K562 (cell line): ENCODE results near the gene KRTAP10-9. TPM values are rescaled to one million over a fixed set of nuclear protein-coding genes. Genes with fewer than 3 reads are reported as not detected.

Source experiments
- ATAC-seq: fragments of 200-7000 bp; cut with Tn5 transposase; 3 replicates; pipeline ENCODE4 v1.9.1; 2020; ENCODE audit warnings: moderate library complexity
- BruUV-seq: library from RNA; stranded (reverse); fragments of 400-500 nt; replicated peaks from 2 replicates; lab custom pipeline; 2021; lab: Mats Ljungman, UMichigan
- CTCF ChIA-PET: fragments of 300-600 bp; formaldehyde crosslinking; extraction: SDS; loops from one replicate; lab custom pipeline; 2021; ENCODE audit warnings: low intra/inter-chr PET ratio; lab: Yijun Ruan, JAX
- POLR2A ChIA-PET: fragments of 300-600, 350-650 bp; sonication (Branson Sonifier 250); formaldehyde crosslinking; extraction: SDS; loops from one replicate; lab custom pipeline; 2021; ENCODE audit warnings: antibody characterized with exemption, inconsistent platforms; lab: Yijun Ruan, JAX
- DNase-seq, 4 experiments: peaks; one replicate each; pipeline versions ENCODE4 v3.0.0 to v3.0.0-alpha.2; 2011 to 2018; ENCODE audit warnings: low spot score in 3 of 4, mixed read lengths in 3 of 4; ENCODE audit errors: extremely low read depth in 1 of 4
- FAIRE-seq: peaks from 2 replicates; lab custom pipeline; 2011; peaks lifted over from hg19 to GRCh38; lab: Jason Lieb, UNC
- H2AFZ ChIP-seq: 2 replicates; pipeline ENCODE4 v1.6.0; 2011; ENCODE audit warnings: low read depth, low read length, control low read depth, inconsistent platforms
- H3K27ac ChIP-seq: fragments of 200-600 bp; 3 replicates; pipeline ENCODE4 v1.8.0; 2011; ENCODE audit warnings: low read depth, mild to moderate bottlenecking, control low read depth, inconsistent platforms, low read length, moderate library complexity, mixed read lengths; ENCODE audit errors: extremely low read depth
- H3K27me3 ChIP-seq, 2 experiments: fragments of 300-600 bp in 1 of 2; 2 replicates in 1 of 2; 3 replicates in 1 of 2; pipeline versions ENCODE4 v1.6.0 to v1.8.0; 2011; ENCODE audit warnings: inconsistent platforms in 2 of 2, low read length in 2 of 2, mild to moderate bottlenecking in 1 of 2, mixed read lengths in 1 of 2, moderate library complexity in 1 of 2; ENCODE audit not compliant: control insufficient read depth in 2 of 2, insufficient read depth in 2 of 2
- H3K36me3 ChIP-seq: fragments of 300-600 bp; 3 replicates; pipeline ENCODE4 v1.8.0; 2011; ENCODE audit warnings: mild to moderate bottlenecking, low read length, inconsistent platforms; ENCODE audit not compliant: control insufficient read depth, insufficient read depth
- H3K4me1 ChIP-seq, 2 experiments: fragments of 200-600 bp in 1 of 2; replicated peaks in 1 of 2; 2 replicates in 1 of 2; 3 replicates in 1 of 2; pipeline versions ENCODE4 v1.5.1 to v1.8.0; 2011; ENCODE audit warnings: inconsistent platforms in 2 of 2, low read length in 2 of 2, mild to moderate bottlenecking in 1 of 2, mixed read lengths in 1 of 2, moderate library complexity in 1 of 2; ENCODE audit not compliant: control insufficient read depth in 2 of 2, insufficient read depth in 2 of 2
- H3K4me2 ChIP-seq: 2 replicates; pipeline ENCODE4 v1.6.1; 2011; ENCODE audit warnings: low read length, control low read depth, inconsistent platforms, mixed read lengths; ENCODE audit not compliant: insufficient read depth
- H3K4me3 ChIP-seq: fragments of 200-600 bp; sonication (generic), shearing (Covaris generic); 2 replicates; pipeline ENCODE4 v1.5.1; 2016; ENCODE audit warnings: control low read depth, inconsistent platforms
- H3K79me2 ChIP-seq: fragments of 200-600 bp; 3 replicates; pipeline ENCODE4 v1.8.0; 2011; ENCODE audit warnings: low read length, inconsistent platforms; ENCODE audit not compliant: control insufficient read depth, insufficient read depth
- H3K9ac ChIP-seq, 2 experiments: 2 replicates each; pipeline versions ENCODE4 v1.6.0 to v1.6.1; 2011; ENCODE audit warnings: low read depth in 2 of 2, low read length in 2 of 2, control low read depth in 1 of 2, inconsistent platforms in 1 of 2, mild to moderate bottlenecking in 1 of 2, mixed read lengths in 1 of 2; ENCODE audit not compliant: insufficient read depth in 1 of 2
- H3K9me1 ChIP-seq: one replicate; pipeline ENCODE4 v1.6.0; 2011; ENCODE audit warnings: inconsistent platforms, mild to moderate bottlenecking, low read length, moderate library complexity; ENCODE audit not compliant: control insufficient read depth, insufficient read depth
- H3K9me3 ChIP-seq: replicated peaks from 2 replicates; pipeline ENCODE4 v1.5.1; 2011; ENCODE audit warnings: low read depth, low read length, inconsistent platforms; ENCODE audit not compliant: control insufficient read depth, insufficient read depth
- H4K20me1 ChIP-seq: replicated peaks from 2 replicates; pipeline ENCODE4 v1.6.1; 2011; ENCODE audit warnings: low read length, inconsistent platforms, mixed read lengths; ENCODE audit not compliant: control insufficient read depth, insufficient read depth
- CAMTA2 ChIP-seq: fragments of 250-450 bp; sonication (Bioruptor Pico); conservative IDR thresholded peaks from 2 replicates; pipeline ENCODE4 v1.5.1; 2022
- FOXJ2 ChIP-seq: fragments of 200-800 bp; sonication (Bioruptor generic); IDR thresholded peaks from 2 replicates; pipeline ENCODE4 v1.6.1; 2016; ENCODE audit warnings: missing genetic modification characterization, missing compliant biosample characterization
- NFRKB ChIP-seq: fragments of 450-650 bp; IDR thresholded peaks from 2 replicates; pipeline ENCODE4 v1.6.1; 2016; ENCODE audit warnings: low read depth
- OTX1 ChIP-seq: fragments of 450-650 bp; formaldehyde crosslinking; IDR thresholded peaks from 2 replicates; pipeline ENCODE4 v1.4.0; 2022; ENCODE audit warnings: mild to moderate bottlenecking
- SMARCB1 ChIP-seq: IDR thresholded peaks from 2 replicates; pipeline ENCODE4 v1.6.1; 2011; ENCODE audit warnings: improper control_type of control experiment, low read depth; ENCODE audit not compliant: insufficient read length
- TBL1XR1 ChIP-seq, 2 experiments: IDR thresholded peaks; 2 replicates each; pipeline ENCODE4 v1.6.1; 2012; ENCODE audit warnings: improper control_type of control experiment in 2 of 2, low read length in 2 of 2, mild to moderate bottlenecking in 1 of 2
- VEZF1 ChIP-seq: fragments of 200-800 bp; sonication (Bioruptor generic); IDR thresholded peaks from 2 replicates; pipeline ENCODE4 v1.6.1; 2017; ENCODE audit warnings: missing genetic modification characterization, missing compliant biosample characterization
- ZBTB9 ChIP-seq: fragments of 450-650 bp; formaldehyde crosslinking; IDR thresholded peaks from 2 replicates; pipeline ENCODE4 v1.4.0; 2020; ENCODE audit warnings: mild to moderate bottlenecking, moderate library complexity
- ZNF165 ChIP-seq: fragments of 250-450 bp; sonication (Bioruptor Pico); IDR thresholded peaks from 2 replicates; pipeline ENCODE4 v1.4.0; 2020; ENCODE audit warnings: borderline replicate concordance
- ZNF507 ChIP-seq: conservative IDR thresholded peaks from 2 replicates; pipeline ENCODE4 v1.6.1; 2017; ENCODE audit warnings: missing genetic modification characterization, missing compliant biosample characterization
- ZNF561 ChIP-seq: fragments of 450-650 bp; formaldehyde crosslinking; conservative IDR thresholded peaks from 2 replicates; pipeline ENCODE4 v1.4.0; 2020; ENCODE audit warnings: mild to moderate bottlenecking, moderate library complexity
- ZNF778 ChIP-seq: fragments of 450-650 bp; formaldehyde crosslinking; IDR thresholded peaks from 2 replicates; pipeline ENCODE4 v1.4.0; 2020; ENCODE audit warnings: mild to moderate bottlenecking, moderate library complexity
- WGBS: fragments of 100-300 bp; shearing (Covaris generic); methylation state at CpG from one replicate; pipeline ENCODE4 v1.1.6; 2016; ENCODE audit warnings: low coverage, mixed read lengths; ENCODE audit not compliant: insufficient coverage; ENCODE audit errors: missing lambda C conversion rate; 5-methylcytosine and 5-hydroxymethylcytosine counted together
- in situ Hi-C: fragments of 300-500 bp; cut with MboI; formaldehyde crosslinking; loops from 4 replicates; pipeline ENCODE4 v1.15.0; 2018; ENCODE audit warnings: inconsistent platforms, mixed read lengths
- intact Hi-C: fragments of 100-400 bp; cut with micrococcal nuclease; formaldehyde crosslinking; loops from 2 replicates; pipeline ENCODE4 v1.14.2; 2022
- polyA plus RNA-seq, 8 experiments: library from polyadenylated mRNA; depleted of rRNA in 4 of 8; stranded (reverse) in 5 of 8; unstranded in 3 of 8; fragments of >200 nt; fragmentation: Nextera tagmentation in 2 of 8; fragmentation: Illumina TruSeq in 1 of 8; extraction: Ambion mirVana in 2 of 8; extraction: Trizol in 1 of 8; gene quantifications; 2 replicates each; pipeline versions ENCODE4 v1.2.1 to v1.2.3, GENCODE V29; 2011 to 2014; ENCODE audit warnings: inconsistent platforms in 1 of 8, missing spikeins in 1 of 8
- total RNA-seq, 7 experiments: library from RNA; depleted of rRNA in 6 of 7; stranded (reverse); fragments of >200 nt in 6 of 7; fragmentation: Illumina TruSeq in 2 of 7; extraction: Trizol in 2 of 7; gene quantifications; 2 replicates each; pipeline versions ENCODE4 v1.2.1 to v1.2.3, GENCODE V29; 2011 to 2021; ENCODE audit warnings: low replicate concordance in 1 of 7

Gene KRTAP10-9
- total and polyA plus RNA-seq, 9 of the 15 experiments (the other 6 are each of a cell fraction or from before 2014, with no cell fraction given): not detected

DNA sequence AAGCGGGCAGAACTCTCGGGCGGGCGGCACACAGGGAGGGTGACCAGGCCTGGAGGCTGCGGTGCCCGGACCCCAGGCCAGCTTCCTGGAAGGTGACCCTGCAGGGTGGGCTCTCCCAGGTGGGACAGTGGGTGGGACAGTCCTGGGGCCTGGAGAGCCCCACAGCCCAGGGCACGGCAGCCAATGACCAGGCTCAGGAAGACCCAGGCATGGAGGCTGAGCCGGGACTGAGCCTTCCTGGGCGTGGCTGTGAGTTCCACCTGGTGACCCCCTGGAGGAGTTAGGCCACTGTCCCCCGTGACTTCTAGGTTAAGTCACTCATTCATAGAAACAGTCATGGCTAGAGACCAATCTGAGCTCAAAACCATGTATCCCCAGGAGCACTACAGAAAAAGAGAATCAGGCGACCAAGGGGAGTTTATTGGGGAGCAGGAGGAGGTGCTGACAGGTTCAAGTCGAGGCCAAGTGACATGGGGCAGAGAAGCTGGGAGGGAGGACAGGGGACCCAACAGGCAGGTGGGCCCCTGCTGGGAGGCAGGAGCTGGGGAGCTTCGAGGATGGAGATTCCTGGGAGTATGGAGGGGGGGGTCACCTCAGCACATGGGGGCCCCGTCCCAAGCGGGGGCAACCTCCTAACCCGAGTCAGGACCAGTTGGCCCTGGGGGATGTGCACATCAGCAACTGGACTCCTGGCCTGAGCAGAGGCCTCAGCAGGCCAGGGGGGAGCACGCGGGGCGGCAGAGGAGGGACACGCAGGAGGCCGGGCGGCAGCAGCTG, 47.6 kb upstream of the KRTAP10-9 start:
- H3K36me3 ChIP-seq: no peaks in the 10 kb centered on the region
- BruUV-seq: no TSS peak
- CTCF ChIA-PET: no interaction called here
- H3K9ac ChIP-seq: no peak overlapping the region
- in situ Hi-C loops (no loop called here), intact Hi-C loops (no loop called here)
- peaks cover 0 to 4% of the 10 kb centered on the region in 2 experiments; a peak in 2 of 5 replicates for H3K4me1 ChIP-seq
- H3K4me3 ChIP-seq: no peak overlapping the region
- POLR2A ChIA-PET: interaction anchor here (0.7 kb wide), 1 partner anchor 74 kb away, joined by 4 read pairs; no protein-coding TSS in a partner anchor
- DNase-seq (no peak), FAIRE-seq (no peak), ATAC-seq (no peak)
- no peaks in the 10 kb centered on the region for H4K20me1 ChIP-seq
- H3K79me2 ChIP-seq: no peaks in the 10 kb centered on the region
- 2% methylated on average over 20 of the region's 22 CpGs for WGBS
- no peak overlapping the region for H3K4me2 ChIP-seq
- no peaks in the 10 kb centered on the region for H3K9me1 ChIP-seq
- no peak for TF ChIP-seq ZNF778 (CRISPR knock-in tag)
- no peak overlapping the region for H2AFZ ChIP-seq
- no peak overlapping the region for H3K27ac ChIP-seq
- peaks cover 0 to 27% of the 10 kb centered on the region in 2 experiments; a peak in 3 of 5 replicates for H3K27me3 ChIP-seq
- H3K9me3 ChIP-seq: peaks cover 3% of the 10 kb centered on the region

DNA sequence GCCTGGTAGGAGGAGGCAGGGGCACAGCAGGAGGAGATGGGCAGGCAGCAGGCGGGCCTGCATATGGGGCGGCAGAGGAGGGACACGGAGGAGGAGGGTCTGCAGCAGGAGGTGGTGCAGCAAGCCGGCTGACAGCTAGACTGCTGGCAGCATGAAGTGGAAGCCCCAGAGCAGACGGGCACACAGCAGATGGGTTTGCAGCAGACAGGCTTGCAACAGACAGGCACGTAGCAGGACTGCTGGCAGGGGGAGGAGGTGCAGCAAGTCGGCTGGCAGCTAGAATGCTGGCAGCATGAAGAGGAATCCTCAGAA, 47.1 kb upstream of the KRTAP10-9 start:
- H3K79me2 ChIP-seq: no peaks in the 10 kb centered on the region
- H4K20me1 ChIP-seq: no peaks in the 10 kb centered on the region
- peaks cover 3% of the 10 kb centered on the region for H3K9me3 ChIP-seq
- DNase-seq (no peak), ATAC-seq (no peak), FAIRE-seq (no peak)
- in situ Hi-C loops (no loop called here), intact Hi-C loops (no loop called here)
- no peaks in the 10 kb centered on the region for H3K9me1 ChIP-seq
- no peak overlapping the region for H2AFZ ChIP-seq
- ChIA-PET CTCF (no interaction called here), POLR2A (interaction anchor here (0.7 kb wide), 1 partner anchor 73 kb away, joined by 4 read pairs; no protein-coding TSS in a partner anchor)
- 2% methylated on average over 7 of the region's 7 CpGs for WGBS
- H3K27ac ChIP-seq: no peak overlapping the region
- no peak overlapping the region for H3K4me2 ChIP-seq
- peaks cover 0 to 1% of the 10 kb centered on the region in 2 experiments; a peak in 2 of 5 replicates for H3K4me1 ChIP-seq
- H3K36me3 ChIP-seq: no peaks in the 10 kb centered on the region
- no peak overlapping the region for H3K4me3 ChIP-seq
- peaks cover 0 to 21% of the 10 kb centered on the region in 2 experiments; a peak in 3 of 5 replicates for H3K27me3 ChIP-seq
- BruUV-seq: no TSS peak
- no peak overlapping the region for H3K9ac ChIP-seq
- TF ChIP-seq VEZF1 (CRISPR knock-in tag) (no peak), ZNF561 (CRISPR knock-in tag) (no peak), TBL1XR1 (IDR thresholded peaks at IDR 0.05; ENCODE audit: low read length in 2 of 2) (no peak), CAMTA2 (CRISPR knock-in tag) (no peak), NFRKB (no peak), SMARCB1 (no peak), ZNF507 (no peak), ZNF165 (CRISPR knock-in tag) (no peak), ZBTB9 (CRISPR knock-in tag) (no peak), OTX1 (CRISPR knock-in tag) (no peak), FOXJ2 (no peak)
